Measurements from ENCODE around the gene KRTAP10-6. TPM values are rescaled to one million over a fixed set of nuclear protein-coding genes. Genes with fewer than 3 reads are reported as not detected.
"Not testable (repeated sequence)": the region's sequence is repeated elsewhere in the genome, so short reads cannot be mapped to it uniquely, and the experiment has no call there.

Gene KRTAP10-6
- total and polyA plus RNA-seq, 2 of the 8 experiments (the other 6 are each of a cell fraction or from before 2014, with no cell fraction given) = 0.12 TPM; not detected in 1

DNA sequence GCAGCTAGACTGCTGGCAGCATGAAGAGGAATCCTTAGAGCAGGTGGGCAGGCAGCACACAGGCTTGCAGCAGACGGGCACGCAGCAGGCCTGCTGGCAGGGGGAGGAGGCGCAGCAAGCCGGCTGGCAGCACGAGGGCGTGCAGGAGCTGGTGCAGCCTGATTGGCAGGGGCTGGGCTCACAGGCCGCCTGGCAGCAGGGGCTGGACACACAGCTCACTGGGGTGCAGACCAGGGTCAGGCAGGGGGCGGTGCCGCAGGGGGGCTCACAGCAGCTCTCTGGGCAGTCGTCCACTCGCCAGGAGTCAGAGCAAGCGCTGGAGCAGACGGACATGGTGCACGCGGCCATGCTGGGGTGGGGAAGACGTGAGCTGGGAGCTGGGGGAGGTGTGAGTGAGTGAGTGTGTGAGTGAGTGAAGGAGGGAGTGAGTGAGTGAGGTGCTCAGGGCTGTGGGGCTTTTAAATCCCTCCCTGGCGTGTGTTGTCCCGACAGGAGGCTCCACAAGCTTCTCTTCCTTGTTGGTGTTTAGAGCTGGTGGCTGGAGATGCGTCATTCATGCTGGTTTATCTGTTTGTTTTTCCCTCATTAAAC is 12.0 kb downstream of the KRTAP10-6 start, which contains the start of gene KRTAP10-5:
Gene KRTAP10-5, minus strand, starts transcription at position 374 of the 591 bp plus-strand sequence. Its CDS starts 26 bp downstream, at position 348.
- H2AK5ac ChIP-seq (ENCODE audit: low read depth, low read length); H4K20me1 ChIP-seq (replicated peaks in 1 of 2; ENCODE audit: control insufficient read depth in 1 of 2, insufficient read depth in 2 of 2, low read length in 2 of 2); H3K4me2 ChIP-seq (ENCODE audit: insufficient read depth in 1 of 2, low read depth in 2 of 2, low read length in 2 of 2); H3K23ac ChIP-seq (ENCODE audit: insufficient read length); H3K18ac ChIP-seq (ENCODE audit: extremely low read depth, low read length); H4K5ac ChIP-seq (ENCODE audit: insufficient read length, low read depth, low read length); H3K4me1 ChIP-seq (replicated peaks in 1 of 4; ENCODE audit: control insufficient read depth in 3 of 4, insufficient read depth in 4 of 4, low read length in 3 of 4); H2BK5ac ChIP-seq (ENCODE audit: low read depth, low read length); H2BK12ac ChIP-seq (ENCODE audit: low read depth, low read length); H3K4me3 ChIP-seq (ENCODE audit: extremely low read depth in 1 of 4, insufficient read depth in 2 of 4, low read depth in 3 of 4, low read length in 4 of 4); H3K79me1 ChIP-seq (ENCODE audit: low read depth, low read length); H3K4ac ChIP-seq (replicated peaks; ENCODE audit: insufficient read length, low read depth, low read length); H2AFZ ChIP-seq (ENCODE audit: low read length); H3K9ac ChIP-seq (replicated peaks in 1 of 4; ENCODE audit: extremely low read depth in 1 of 4, low read depth in 3 of 4, low read length in 3 of 4); H3K23me2 ChIP-seq (ENCODE audit: low read depth, low read length); H3K14ac ChIP-seq (ENCODE audit: insufficient read length); H3K79me2 ChIP-seq (ENCODE audit: control insufficient read depth in 1 of 2, insufficient read depth in 2 of 2, low read length in 2 of 2); H3K27ac ChIP-seq (ENCODE audit: low read depth, low read length); FAIRE-seq; H3K27me3 ChIP-seq (replicated peaks in 1 of 4; ENCODE audit: control insufficient read depth in 3 of 4, extremely low read depth in 1 of 4, insufficient read depth in 3 of 4, low read length in 3 of 4); H4K91ac ChIP-seq (replicated peaks; ENCODE audit: insufficient read length, low read length); H2BK20ac ChIP-seq (ENCODE audit: low read length); H3K36me3 ChIP-seq (ENCODE audit: control insufficient read depth in 2 of 4, insufficient read depth in 4 of 4, low read length in 3 of 4); H3K56ac ChIP-seq (replicated peaks; ENCODE audit: insufficient read length, low read depth, low read length); H3K9me3 ChIP-seq (ENCODE audit: insufficient read depth in 2 of 2, low read depth in 1 of 2, low read length in 1 of 2); H2BK120ac ChIP-seq (replicated peaks; ENCODE audit: low read depth, low read length): not testable (repeated sequence)
- TF ChIP-seq ASH2L (IDR thresholded peaks at IDR 0.05; ENCODE audit: low read length) = peak; percentile 61
- WGBS, 2 experiments (ENCODE audit: extremely low coverage in 1 of 2, insufficient coverage in 1 of 2, insufficient read length in 1 of 2, insufficient replicate concordance in 2 of 2, low coverage in 1 of 2, low lambda C conversion rate in 2 of 2, missing lambda C conversion rate in 1 of 2) = 83% methylated on average over 18 of the region's 19 CpGs; no CpG with 5 or more reads in 1 of the 2 experiments
- ChIA-PET POLR2A (ENCODE audit: partially characterized antibody) (interaction anchor here (1.0 kb wide), 1 partner anchor 72 kb away, joined by 3 read pairs; no protein-coding TSS in a partner anchor), CTCF (ENCODE audit: partially characterized antibody) (interaction anchor here (0.6 to 1.6 kb wide), 8 partner anchors 12 to 222 kb away, joined by 3 to 4 read pairs (median 3); partner anchors contain the start of gene UBE2G2)
- 0 out of 2 replicates have a peak within 1 kb of the TSS, but pooled peaks have one; percentile 31 for H2BK15ac ChIP-seq (ENCODE audit: low read length)
- peak in 1 of 2 experiments; percentile 47 for DNase-seq (ENCODE audit: low read depth in 1 of 2, low spot score in 2 of 2)
- H4K8ac ChIP-seq (ENCODE audit: extremely low read depth, insufficient read depth, low read length) = peak within 1 kb of the TSS; percentile 14; the same call in 1 of the 2 replicates
